Endothelial cell of umbilical vein (primary cell): Measurements from ENCODE around the gene ARL3.

Experiments used
- EZH2 ChIP-seq: IDR thresholded peaks from 2 replicates; pipeline ENCODE4 v1.6.1; 2012; ENCODE audit warnings: borderline replicate concordance, low read depth, mild to moderate bottlenecking, moderate library complexity, low read length, inconsistent platforms; ENCODE audit not compliant: severe bottlenecking
- GATA2 ChIP-seq: IDR thresholded peaks from 2 replicates; pipeline ENCODE4 v1.7.0; 2011; ENCODE audit warnings: low read depth, mild to moderate bottlenecking, moderate library complexity, mixed read lengths, low read length; ENCODE audit not compliant: insufficient read length, insufficient read depth
- JUN ChIP-seq: IDR thresholded peaks from 2 replicates; pipeline ENCODE4 v1.6.1; 2011; ENCODE audit warnings: borderline replicate concordance, low read depth; ENCODE audit not compliant: insufficient read length, insufficient read depth
- MYC ChIP-seq: IDR thresholded peaks from one replicate; pipeline ENCODE4 v1.6.1; 2011; ENCODE audit warnings: mild to moderate bottlenecking, low read depth, low read length
- POLR2A ChIP-seq: IDR thresholded peaks from 2 replicates; pipeline ENCODE4 v1.6.1; 2012; ENCODE audit warnings: low read depth, mild to moderate bottlenecking, control low read depth, low read length
- POLR2AphosphoS5 ChIP-seq: IDR thresholded peaks from 2 replicates; pipeline ENCODE4 v1.6.1; 2012; ENCODE audit warnings: low read depth, mild to moderate bottlenecking, control low read depth, low read length, moderate library complexity; ENCODE audit not compliant: insufficient read depth
- TF ChIP-seq, protein P1 (sequence below), 2 donors: IDR thresholded peaks; 1 replicate in 1 of 2; 2 replicates in 1 of 2; pipeline ENCODE4 v1.5.1; 2011; ENCODE audit warnings: low read length in 2 of 2, mild to moderate bottlenecking in 2 of 2, moderate library complexity in 2 of 2, control low read depth in 1 of 2, inconsistent platforms in 1 of 2, low read depth in 1 of 2; ENCODE audit not compliant: insufficient read depth in 1 of 2; ENCODE audit errors: extremely low read depth in 1 of 2
- TF ChIP-seq, protein P2 (sequence below): IDR thresholded peaks from 2 replicates; pipeline ENCODE4 v1.6.1; 2011; ENCODE audit not compliant: insufficient read depth, insufficient read length

DNA sequence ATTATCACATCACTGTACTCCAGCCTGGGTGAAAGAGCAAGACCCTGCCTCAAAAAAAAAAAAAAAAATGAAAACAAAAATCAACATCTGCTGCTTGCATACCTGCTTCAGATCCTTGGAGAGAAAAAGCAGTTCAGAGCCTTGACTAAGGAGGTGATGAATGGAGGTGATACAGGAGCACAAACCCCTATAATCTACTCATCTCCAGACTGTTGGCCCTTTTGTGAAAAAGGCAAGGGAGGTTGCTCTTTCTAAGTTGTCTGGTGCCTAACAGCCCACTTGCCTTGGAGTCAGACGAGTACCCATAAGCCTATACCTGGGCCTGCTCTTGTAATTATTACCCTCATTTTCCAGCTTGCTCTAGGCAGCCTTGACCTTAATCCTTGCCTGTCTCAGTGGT, 1.7 kb upstream of the ARL3 start:
- TF ChIP-seq, protein P1, sequence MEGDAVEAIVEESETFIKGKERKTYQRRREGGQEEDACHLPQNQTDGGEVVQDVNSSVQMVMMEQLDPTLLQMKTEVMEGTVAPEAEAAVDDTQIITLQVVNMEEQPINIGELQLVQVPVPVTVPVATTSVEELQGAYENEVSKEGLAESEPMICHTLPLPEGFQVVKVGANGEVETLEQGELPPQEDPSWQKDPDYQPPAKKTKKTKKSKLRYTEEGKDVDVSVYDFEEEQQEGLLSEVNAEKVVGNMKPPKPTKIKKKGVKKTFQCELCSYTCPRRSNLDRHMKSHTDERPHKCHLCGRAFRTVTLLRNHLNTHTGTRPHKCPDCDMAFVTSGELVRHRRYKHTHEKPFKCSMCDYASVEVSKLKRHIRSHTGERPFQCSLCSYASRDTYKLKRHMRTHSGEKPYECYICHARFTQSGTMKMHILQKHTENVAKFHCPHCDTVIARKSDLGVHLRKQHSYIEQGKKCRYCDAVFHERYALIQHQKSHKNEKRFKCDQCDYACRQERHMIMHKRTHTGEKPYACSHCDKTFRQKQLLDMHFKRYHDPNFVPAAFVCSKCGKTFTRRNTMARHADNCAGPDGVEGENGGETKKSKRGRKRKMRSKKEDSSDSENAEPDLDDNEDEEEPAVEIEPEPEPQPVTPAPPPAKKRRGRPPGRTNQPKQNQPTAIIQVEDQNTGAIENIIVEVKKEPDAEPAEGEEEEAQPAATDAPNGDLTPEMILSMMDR (IDR thresholded peaks at IDR 0.05; ENCODE audit: extremely low read depth in 1 of 2, insufficient read depth in 1 of 2, low read depth in 1 of 2, low read length in 2 of 2), result no peak
- TF ChIP-seq POLR2A (no peak), EZH2 (no peak), POLR2AphosphoS5 (no peak), MYC (no peak), GATA2 (no peak), JUN (no peak)
- TF ChIP-seq, protein P2, sequence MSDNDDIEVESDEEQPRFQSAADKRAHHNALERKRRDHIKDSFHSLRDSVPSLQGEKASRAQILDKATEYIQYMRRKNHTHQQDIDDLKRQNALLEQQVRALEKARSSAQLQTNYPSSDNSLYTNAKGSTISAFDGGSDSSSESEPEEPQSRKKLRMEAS, result no peak
